NCI-H2196 (cell line): ENCODE measurements around the gene TRPT1.

Source experiments
- DNase-seq: peaks from one replicate; lab custom pipeline; 2025; ENCODE audit not compliant: unreplicated experiment; lab: John Stamatoyannopoulos, UW

The TRPT1 gene

DNA sequence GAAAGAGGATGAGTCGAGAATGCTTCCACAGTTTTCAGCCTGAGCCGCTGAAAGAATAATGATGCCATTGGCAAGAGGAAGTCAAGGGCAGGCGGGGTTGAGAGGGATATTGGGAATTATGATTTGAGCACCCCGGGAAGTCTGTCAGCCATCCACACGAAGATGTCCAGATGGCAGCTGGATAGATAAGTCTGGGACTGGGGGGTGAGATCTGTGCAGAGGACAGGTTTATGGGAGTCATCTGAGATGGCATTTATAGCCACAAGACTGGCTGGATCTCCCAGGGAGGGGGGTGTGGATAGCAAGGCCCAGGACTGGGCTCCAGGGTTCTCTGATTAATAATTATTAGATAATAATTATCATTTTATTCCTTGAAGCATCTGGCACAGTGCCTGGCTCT is 45.1 kb downstream of the TRPT1 start:
- no peak for DNase-seq

DNA sequence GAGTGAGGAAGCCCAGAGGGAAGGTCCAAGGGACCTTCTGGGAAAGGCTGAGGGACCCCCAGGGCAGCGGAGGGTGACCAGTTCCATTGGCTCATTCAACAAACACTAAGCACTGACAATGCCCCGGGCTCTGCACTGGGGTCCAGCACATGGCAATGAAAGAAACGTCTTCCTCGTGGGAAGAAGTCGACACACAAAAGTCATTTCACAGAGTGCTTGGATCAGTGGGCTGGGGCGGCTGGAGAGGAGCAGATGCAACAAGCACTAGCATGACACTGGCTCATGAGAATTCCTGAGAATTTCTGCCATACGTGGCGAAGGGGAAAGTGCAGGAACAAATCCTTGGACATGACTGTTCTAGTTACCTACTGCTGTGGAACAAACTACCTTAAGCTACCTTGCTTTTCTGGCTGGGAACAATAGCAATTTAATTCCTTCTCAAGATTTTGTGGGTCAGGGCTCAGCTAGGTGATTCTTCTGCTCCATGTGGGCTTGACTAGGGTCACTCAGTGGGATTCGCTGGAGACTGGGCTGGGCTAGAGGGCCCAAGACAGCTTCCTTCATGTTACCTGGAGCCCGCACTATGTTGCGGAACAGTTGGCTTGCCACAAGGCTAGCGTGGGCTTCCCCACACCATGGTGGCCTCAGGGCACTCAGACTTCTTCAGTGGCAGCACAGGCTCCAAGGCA is 46.9 kb downstream of the TRPT1 start:
- DNase-seq: no peak

DNA sequence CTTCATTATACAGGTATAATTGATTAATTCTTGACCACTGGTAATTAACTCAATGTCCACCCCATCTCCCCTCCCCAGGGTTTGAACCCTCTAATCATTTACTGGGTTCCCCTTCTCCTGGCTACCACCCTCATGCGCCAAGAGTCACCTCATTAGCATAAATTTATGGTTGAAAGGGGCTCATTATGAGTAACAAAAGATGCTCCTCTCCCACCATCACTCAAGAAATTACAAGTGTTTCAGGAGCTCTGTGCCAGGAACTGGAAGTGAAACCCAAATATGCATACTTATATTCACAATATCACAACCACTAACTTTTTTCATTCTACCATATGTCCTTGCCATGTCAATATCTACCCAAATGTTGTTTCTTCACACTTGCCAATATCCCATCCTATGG is 47.8 kb downstream of the TRPT1 start:
- no peak for DNase-seq

DNA sequence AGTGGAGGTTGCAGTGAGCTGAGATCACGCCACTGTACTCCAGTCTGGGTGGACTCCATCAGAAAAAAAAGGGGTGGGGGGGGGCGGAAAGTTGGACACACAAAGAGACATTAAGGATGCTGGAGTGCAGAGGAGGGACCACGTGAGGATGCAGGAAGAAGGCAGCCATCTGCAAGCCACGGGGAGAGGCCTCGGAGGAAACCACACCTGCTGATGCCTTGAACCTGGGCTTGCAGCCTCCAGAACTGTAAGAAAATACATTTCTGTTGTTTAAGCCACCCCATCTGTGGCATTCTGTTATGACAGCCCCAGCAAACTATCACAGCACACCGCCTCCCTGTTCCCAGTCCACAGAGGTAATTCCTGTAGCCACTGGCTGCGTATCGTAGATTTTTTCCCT is 49.2 kb downstream of the TRPT1 start:
- DNase-seq: no peak
